HuH-7.5 (cell line): ENCODE results near the gene CDKN2AIP.
"Not testable (repeated sequence)": the region's sequence is repeated elsewhere in the genome, so short reads cannot be mapped to it uniquely, and the experiment has no call there.

Experiments used
- DNase-seq: peaks from one replicate; pipeline ENCODE4 v3.0.0; 2011; ENCODE audit warnings: low spot score

CDKN2AIP gene

DNA sequence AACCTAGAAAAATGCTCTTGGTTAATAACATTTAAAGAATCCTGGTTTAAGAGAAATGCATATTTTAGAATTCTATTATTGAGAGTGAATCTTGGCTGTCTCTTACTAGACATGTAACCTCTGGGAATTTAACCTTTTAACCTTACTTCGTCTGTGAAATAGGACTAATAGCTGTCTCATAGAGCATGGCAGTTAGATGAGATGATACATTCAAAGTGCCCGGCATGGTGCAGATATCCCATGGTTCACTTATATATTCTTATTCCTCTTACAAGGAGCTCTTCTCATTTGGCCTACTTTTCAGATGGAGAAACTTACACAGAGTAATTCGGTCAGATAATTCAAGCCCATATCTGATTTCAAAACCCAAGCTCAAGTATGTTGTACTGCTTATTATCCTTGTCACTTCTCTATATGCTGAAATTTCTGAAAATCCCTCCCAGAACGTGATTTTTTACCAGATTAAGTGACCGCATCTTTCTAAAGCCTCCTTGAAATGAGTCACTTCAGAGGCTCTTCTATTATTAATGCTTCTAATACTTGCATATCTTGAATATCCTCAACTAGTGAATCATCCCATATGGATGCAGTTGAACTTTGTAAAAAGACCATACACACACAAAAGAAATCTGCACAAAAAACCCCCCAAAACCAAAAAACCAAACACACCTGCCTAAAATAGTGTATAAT lies 4.9 kb downstream of the CDKN2AIP start:
- no peak for DNase-seq

DNA sequence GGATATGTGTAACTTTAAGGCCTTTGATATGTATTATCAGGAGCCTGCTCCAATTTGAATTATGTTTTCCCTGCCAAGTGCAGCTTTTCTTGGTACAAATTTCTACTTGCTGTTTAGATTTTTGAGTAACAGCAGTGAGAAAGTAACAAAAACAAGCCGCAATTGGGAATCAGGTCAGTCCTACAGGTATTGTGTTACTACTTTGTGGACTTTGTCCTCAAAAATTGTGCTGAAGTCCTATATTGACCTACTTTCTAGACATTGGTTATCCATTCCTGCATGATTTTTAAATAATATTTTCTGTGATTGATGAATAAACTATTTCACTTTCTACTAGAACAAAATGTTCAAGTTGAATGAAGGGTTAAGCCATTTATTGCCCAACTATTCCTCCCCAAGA lies 5.7 kb downstream of the CDKN2AIP start:
- DNase-seq, result no peak

DNA sequence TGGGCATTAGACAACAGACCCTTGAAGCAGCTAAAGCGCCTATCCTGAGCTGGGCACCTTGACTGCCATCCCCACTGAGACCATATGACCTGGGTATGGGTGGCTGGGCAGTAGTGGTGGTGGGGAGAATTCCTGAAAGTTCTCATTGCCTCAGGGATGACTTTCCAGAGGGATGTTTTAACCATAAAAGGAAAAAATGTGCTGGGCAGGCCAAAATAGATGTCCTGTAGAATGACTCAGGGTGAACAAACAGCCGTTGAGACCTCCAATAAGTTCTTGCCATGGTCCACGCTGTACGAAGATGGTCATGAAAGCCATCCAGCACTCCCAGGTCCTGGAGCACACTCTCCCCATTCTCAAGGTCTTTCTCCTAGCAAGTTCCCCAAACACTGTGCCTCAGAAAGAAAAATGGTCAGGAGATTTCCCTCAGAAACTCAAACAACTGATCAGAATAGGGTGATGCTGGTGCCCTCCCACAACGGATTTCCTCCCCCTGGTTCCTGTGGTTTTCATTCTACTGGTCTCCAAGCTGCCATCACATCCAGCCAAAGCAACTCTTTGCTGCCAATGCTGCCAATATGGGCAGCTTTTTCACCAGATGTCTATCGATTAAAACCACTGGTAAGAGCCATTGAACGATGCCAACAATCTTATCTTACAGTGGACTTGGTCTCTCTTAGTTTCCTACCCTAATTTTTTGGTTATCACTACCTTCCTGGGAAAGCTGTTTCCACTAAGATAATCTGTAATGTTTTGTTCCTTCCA lies 11.2 kb downstream of the CDKN2AIP start:
- no peak for DNase-seq

DNA sequence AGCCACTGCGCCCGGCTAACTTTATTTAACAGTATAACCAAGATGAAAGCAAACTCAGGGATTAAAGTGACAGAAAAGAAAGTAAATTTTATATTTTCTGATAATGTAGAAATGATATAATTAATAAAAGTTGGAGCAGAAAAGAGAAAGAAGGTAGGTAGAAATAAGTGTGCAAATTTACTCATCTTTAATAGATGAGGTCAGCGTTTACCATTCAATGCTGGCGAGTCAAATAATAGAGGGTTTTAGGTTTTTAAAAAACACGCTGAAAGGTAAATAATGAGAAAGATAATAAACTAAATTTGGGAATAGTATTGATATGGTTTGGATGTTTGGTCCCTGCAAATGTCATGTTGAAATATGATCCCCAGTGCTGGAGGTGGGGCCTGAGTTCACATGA lies 13.6 kb downstream of the CDKN2AIP start:
- DNase-seq, result no peak

DNA sequence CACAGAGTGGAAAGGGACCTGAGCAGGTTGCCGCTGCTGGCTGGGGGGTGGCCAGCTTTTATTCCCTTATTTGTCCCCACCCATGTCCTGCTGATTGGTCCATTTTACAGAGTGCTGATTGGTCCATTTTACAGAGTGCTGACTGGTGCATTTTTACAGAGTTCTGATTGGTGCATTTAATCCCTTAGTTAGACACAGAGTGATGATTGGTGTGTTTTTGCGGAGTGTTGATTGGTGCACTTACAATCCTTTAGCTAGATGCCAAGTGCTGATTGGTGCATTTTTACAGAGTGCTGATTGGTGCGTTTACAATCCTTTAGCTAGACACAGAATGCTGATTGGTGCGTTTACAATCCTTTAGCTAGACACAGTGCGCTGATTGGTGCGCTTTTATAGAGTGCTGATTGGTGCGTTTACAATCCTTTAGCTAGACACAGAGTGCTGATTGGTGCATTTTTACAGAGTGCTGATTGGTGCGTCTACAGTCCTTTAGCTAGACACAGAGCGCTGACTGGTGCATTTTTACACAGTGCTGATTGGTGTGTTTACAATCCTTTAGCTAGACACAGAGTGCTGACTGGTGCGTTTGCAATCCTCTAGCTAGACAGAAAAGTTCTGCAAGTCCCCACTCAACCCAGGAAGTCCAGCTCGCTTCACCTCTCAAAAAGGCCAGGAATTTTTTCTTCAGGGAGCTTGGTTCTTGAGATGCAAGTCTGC lies 19.6 kb downstream of the CDKN2AIP start:
- DNase-seq, result not testable (repeated sequence)

DNA sequence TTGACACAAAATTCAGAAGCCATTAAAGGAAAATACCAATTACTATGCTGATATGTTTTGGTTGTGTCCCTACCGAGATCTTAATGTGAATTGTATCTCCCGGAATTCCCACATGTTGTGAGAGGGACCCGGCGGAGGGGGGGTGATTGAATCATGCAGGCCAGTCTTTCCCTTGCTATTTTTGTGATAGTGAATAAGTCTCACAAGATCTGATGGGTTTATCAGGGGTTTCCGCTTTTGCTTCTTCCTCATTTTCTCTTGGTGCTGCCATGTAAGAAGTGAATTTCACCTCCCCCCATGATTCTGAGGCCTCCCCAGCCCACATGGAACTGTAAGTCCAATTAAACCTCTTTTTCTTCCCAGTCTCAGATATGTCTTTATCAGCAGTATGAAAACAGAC lies 21.4 kb downstream of the CDKN2AIP start:
- not testable (repeated sequence) for DNase-seq

DNA sequence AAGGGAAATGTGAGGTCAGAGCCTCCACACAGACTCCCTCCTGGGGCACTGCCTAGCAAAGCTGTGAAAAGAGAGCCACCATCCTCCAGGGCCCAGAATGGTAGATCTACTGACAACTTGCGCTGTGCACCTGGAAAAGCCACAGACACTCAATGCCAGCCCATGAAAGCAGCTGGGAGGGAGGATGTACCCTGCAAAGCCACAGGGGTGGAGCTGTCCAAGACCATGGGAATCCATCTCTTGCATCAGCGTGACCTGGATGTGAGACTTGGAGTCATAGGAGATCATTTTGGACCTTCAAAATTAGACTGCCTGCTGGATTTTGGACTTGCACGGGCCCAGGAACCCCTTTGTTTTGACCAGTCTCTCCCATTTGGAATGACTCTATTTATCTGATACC lies 22.8 kb downstream of the CDKN2AIP start:
- no peak for DNase-seq

DNA sequence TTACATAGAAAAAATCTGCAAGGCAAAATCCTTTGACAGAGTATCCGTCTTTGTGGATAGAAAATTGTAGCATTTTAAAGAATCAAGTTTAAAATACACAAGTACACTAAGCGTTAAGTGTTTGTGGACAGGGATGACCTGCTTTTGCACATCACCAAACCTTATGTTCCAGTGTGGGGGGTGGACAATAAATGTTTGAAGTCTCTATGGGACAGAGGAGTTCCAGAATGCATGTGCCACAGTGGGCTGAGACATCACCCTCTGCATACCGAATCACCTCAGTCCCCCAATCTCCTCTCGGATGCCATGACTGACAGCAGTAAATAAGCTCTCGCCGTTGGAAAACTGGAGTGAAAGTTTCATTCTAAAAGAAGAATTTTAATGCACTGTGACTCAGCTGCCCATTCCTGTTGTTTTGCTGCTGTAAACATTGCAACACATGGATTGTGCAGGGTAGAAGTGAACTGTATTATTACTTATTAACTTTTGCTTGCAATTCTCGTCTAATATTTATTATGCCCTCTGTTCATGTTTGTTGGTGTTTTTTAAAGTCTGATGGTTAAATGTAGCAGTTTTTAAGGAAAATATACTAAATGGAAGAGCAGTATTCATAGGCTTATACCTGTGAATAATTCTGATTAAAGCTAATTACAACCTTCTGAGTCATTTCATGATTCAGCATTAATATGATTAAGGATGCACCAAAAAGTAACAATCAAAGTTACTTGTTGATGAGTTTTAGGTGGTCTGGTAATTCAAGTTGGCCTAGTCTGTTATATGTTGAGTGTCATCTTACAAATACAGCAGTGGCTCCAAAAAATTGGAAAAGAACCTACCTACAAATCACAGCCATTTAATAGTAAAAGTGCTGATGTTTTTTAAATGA lies 24.0 kb downstream of the CDKN2AIP start:
- no peak for DNase-seq

DNA sequence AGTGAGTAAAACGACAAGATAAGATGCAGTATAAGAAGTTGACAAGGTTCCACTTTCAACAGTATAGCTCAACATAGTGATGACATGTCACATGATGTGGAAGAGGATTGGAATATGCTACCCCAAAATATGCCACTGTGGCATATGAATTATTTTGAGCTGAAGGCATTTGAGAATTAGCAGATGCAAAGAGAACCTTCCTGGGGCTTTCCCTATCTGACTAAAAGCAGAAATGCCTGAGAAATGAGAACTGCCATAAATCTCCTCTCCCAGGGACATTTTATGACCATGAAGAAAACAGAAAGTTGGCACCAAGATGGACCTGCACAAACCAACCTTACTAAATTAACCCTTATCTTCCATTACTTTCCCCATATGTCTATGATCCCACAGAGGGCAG lies 24.8 kb downstream of the CDKN2AIP start:
- DNase-seq, result no peak

DNA sequence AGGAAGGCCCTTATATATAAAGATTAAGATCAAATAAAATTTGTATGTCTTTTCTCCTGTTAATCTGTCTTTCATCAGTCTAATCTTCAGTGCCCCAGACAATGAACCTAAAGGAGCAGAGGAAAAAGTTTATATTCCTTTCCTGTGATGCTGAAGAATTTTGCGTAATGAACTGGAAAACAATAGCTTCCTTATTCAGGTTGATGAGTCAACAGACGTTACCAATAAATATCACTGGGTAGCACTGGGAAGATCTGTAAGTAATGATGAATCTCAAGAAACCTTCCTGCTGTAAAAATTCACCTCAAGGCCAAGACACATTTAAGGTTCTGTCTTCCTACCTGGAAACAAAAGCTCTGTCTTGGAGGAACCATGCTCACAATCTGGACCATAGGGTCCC lies 25.5 kb downstream of the CDKN2AIP start:
- DNase-seq, result no peak

DNA sequence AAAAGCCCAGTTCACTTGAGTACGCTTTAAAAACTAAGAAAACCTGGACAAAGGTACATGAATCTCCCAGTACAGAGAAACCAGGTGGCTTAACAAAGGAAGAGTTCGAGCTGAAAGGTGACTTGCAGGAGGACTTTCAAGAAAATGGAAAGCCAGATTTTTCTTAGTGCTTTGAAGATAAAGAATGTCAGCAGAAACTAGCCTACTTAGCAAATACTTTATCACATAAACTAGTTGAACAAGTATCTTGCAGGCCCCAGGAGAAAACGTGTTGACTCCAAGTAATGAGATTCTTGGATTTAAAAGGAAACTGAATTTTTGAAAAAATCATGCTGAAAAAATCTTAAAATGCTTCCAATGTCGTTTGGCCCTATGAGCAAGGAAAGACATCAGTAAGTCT lies 26.4 kb downstream of the CDKN2AIP start:
- no peak for DNase-seq

DNA sequence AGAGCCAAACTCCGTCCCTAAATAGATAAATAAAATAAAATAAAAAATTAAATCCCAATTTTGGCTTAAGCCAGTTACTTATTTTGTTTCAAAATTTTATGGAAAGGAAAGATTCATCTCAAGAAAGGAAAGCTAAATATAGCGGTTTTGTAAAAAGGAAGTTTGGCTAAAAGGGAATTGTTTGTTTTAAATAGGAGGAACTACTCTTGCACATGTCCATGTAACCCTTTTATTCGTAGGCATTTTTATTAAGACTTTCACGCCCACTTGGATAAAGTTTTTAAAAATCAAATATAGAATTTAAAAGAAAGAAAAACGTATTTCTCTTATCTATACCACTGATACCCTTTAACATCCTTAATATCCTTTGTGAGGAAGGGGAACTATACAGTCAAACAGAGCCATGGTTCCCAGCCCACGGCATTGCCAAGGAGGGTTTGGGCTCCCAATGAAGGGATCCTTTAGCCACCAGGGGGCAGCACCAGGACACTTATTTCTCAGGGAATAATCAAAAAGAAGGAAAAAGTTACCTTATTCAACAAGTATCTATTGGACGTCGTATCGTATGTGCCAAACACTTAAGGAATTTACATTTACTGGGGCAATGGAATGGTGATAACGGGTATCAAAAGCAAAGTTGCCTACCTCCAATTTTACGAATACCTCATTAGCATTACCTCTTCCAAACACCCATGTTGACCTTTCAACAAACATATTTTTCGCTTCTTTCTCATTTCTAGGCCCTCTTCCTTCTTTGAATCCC lies 27.7 kb downstream of the CDKN2AIP start:
- DNase-seq, result peak; percentile 24

DNA sequence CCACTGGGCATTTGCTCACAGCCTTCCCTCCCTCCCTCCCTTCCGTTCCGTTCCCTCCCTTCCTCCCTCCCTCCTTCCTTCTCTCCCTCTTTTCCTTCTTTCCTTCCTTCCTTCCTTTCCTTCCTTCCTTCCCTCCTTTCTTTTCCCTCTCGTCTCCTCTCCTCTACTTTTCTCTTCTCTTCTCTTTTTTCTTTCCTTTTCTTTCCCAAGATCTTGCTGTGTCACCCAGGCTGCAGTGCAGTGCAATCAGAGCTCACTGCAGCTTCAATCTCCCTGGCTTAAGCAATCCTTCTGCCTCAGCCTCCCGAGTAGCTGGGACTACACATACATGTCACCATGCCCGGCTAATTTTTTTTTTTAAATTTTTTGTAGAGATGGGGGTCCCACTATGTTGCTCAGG lies 33.7 kb downstream of the CDKN2AIP start:
- DNase-seq, result no peak

DNA sequence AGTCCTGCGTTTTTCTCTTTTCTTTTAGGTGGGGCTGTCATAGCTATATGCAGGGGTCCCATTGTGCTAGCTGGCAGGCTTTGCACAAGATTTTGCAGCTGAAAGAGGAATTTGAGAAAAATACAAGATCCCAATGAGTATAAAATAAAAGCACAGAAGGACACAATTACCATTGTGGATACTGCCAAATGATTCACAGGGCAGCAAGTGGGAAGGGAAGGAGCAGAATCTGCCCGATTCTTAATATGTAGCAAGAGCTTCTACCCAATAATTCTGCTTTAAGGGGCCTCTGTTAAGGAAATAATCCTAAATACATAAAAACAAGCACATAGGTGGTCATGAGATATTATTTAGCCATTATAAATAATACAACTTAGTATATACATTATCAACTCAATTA lies 34.5 kb downstream of the CDKN2AIP start:
- DNase-seq, result no peak

DNA sequence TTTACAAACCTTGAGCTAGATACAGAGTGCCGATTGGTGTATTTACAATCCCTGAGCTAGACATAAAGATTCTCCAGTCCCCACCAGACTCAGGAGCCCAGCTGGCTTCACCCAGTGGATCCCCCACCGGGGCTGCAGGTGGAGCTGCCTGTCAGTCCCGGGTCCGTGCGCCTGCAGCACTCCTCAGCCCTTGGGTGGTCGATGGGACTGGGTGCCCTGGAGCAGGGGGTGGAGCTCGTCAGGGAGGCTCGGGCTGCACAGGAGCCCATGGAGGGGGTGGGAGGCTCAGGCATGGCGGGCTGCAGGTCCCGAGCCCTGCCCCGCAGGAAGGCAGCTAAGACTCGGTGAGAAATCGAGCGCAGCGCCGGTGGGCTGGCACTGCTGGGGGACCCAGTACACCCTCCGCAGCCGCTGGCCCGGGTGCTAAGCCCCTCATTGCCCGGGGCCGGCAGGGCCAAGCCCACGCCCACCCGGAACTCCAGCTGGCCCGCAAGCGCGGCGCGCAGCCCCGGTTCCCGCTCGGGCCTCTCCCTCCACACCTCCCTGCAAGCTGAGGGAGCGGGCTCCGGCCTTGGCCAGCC lies 38.2 kb downstream of the CDKN2AIP start:
- not testable (repeated sequence) for DNase-seq

DNA sequence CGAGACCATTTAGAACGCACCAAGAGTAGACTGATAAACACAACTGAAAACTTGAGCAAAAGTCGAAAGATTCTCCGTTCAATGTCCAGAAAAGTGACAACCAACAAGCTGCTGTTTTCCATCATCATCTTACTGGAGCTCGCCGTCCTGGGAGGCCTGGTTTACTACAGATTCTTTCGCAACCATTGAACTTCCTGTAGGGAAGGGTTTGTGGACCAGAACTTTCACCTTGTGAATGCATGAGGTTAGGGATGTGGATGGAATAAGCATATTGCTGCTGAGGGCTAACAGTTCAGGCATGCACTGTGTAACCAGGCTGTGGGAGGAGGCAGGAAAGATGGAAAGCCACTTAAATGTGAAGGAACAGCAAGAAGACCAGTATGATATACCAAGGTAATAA lies 39.6 kb downstream of the CDKN2AIP start:
- DNase-seq, result no peak

DNA sequence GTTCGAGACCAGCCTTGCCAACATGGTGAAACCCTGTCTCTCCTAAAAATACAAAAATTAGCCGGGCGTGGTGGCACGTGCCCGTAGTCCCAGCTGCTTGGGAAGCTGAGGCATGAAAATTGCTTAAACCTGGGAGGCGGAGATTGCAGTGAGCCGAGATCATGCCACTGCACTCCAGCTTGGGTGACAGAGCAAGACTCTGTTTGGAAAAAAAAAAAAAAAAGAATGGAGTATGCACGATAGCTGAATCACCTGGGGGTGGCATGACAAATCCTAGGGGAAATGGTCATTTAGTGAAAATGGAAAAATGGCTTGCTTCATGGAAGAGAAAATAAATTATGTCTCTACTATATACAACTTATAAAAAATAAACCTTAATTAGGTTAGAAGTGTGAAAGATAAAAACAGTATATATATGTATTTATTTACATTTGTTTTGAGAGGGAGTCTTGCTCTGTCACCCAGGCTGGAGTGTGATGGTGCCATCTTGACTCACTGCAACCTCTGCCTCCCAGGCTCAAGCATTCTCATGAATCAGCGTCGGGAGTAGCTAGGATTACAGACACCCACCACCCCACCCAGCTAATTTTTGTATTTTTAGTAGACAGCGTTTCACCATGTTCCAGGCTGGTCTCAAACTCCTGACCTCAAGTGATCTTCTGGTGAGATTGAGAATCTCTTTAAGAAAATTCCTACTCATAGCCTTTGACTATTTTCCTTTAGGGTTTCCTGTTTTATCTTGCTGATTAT lies 41.1 kb downstream of the CDKN2AIP start:
- no peak for DNase-seq

DNA sequence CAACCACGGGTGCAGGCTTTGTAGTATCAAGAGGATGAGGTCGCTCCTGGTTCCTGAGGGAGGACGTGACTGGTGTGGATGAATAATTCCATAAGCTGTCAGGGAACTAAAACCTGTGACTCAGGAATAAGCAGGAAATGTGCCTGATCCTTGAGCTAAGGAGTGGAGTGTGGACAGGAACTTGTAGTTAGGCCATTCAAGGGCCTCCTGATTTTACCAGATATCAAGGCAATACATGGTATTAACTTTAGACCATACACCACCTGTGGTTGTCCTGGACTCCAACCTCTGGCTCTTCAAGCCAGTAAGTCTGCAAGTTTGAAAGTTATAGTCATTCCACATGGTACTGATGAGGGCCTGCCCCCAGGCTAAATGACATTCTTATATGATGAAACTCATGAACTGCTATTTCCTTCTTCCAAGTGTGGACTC lies 48.4 kb downstream of the CDKN2AIP start:
- no peak for DNase-seq

DNA sequence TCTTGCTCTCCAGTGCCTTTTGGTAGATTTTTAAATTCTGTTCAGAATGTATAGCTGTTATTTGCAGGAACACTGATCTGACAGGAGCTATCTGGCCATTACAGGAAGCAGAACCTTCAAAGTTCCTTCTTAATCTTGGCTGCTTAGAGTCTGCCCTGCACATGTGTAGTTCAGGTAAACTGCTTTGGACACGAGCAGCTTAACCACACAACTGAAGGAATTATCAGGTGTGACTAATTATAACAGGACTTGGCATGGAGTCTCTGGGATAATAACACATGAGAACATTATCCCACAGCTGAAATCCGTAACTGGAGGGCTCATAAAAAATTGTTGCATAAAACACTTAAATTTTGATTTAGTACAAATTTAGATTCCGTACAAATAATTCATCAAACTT lies 48.8 kb downstream of the CDKN2AIP start:
- DNase-seq, result no peak

DNA sequence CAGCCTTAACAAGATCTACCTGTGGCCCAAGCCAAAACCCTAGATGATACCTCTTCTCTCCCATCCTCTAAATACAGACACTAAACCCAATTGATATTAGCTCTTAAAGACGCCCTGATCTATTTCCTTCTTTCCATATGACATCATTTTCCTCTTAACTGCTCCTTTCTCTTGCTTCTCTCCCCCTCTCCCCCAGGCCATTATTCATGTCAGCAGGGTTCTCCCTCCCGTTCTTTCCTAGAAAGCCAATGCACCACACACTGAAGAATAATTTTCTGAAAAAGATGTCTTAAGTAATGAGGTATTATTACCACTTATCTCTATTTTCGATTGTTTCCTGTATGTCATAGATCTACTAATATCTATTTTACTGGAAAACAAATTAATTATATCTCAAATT lies 50.7 kb downstream of the CDKN2AIP start:
- DNase-seq, result no peak
